K562 (cell line): ENCODE results near the gene CENPP. TPM values are rescaled to one million over a fixed set of nuclear protein-coding genes. Genes with fewer than 3 reads are reported as not detected.

Source experiments
- ARNT ChIP-seq, 2 experiments: fragments of 450-650 bp; IDR thresholded peaks; 2 replicates each; pipeline ENCODE4 v1.6.1; 2016; ENCODE audit warnings: mild to moderate bottlenecking in 1 of 2
- BCOR ChIP-seq: fragments of 450-650 bp; IDR thresholded peaks from 2 replicates; pipeline ENCODE4 v1.6.1; 2016
- CBFA2T3 ChIP-seq: fragments of 450-650 bp; IDR thresholded peaks from 2 replicates; pipeline ENCODE4 v1.6.1; 2017
- CBX1 ChIP-seq: sonication (generic); IDR thresholded peaks from 2 replicates; pipeline ENCODE4 v1.6.1; 2016; ENCODE audit warnings: antibody characterized with exemption, low read depth, mild to moderate bottlenecking
- CC2D1A ChIP-seq: fragments of 450-650 bp; IDR thresholded peaks from 2 replicates; pipeline ENCODE4 v1.6.1; 2017; ENCODE audit warnings: mild to moderate bottlenecking
- CXXC5 ChIP-seq: fragments of 250-450 bp; sonication (Bioruptor Pico); IDR thresholded peaks from 2 replicates; pipeline ENCODE4 v1.8.0; 2022; ENCODE audit warnings: inconsistent platforms, mild to moderate bottlenecking, moderate library complexity
- DACH1 ChIP-seq: fragments of 450-650 bp; IDR thresholded peaks from 2 replicates; pipeline ENCODE4 v1.6.1; 2018; ENCODE audit not compliant: partially characterized antibody
- DLX4 ChIP-seq: fragments of 250-450 bp; sonication (Bioruptor Pico); IDR thresholded peaks from 2 replicates; pipeline ENCODE4 v1.6.1; 2021; ENCODE audit warnings: mild to moderate bottlenecking
- DPF2 ChIP-seq: fragments of 450-650 bp; IDR thresholded peaks from 2 replicates; pipeline ENCODE4 v1.6.1; 2016
- EP400 ChIP-seq: fragments of 450-650 bp; IDR thresholded peaks from 2 replicates; pipeline ENCODE4 v1.6.1; 2017; ENCODE audit warnings: antibody characterized with exemption, mild to moderate bottlenecking, moderate library complexity
- GABPA ChIP-seq: fragments of 200-800 bp; sonication (Bioruptor generic); conservative IDR thresholded peaks from 2 replicates; pipeline ENCODE4 v1.6.1; 2016; ENCODE audit warnings: low read depth, missing genetic modification characterization, missing compliant biosample characterization
- NCOA4 ChIP-seq: fragments of 450-650 bp; IDR thresholded peaks from 2 replicates; pipeline ENCODE4 v1.6.1; 2018; ENCODE audit warnings: mild to moderate bottlenecking; ENCODE audit not compliant: partially characterized antibody
- NCOR1 ChIP-seq: fragments of 450-650 bp; IDR thresholded peaks from 2 replicates; pipeline ENCODE4 v1.6.1; 2016; ENCODE audit warnings: mild to moderate bottlenecking, moderate library complexity
- RBM15 ChIP-seq: fragments of 200-400 bp; formaldehyde crosslinking; IDR thresholded peaks from 2 replicates; pipeline ENCODE4 v1.6.1; 2018; ENCODE audit warnings: mild to moderate bottlenecking, low read length, moderate library complexity; ENCODE audit not compliant: insufficient read depth
- SMAD1 ChIP-seq: fragments of 150-350 bp; IDR thresholded peaks from 2 replicates; pipeline ENCODE4 v1.6.1; 2014; ENCODE audit warnings: low read length, low read depth; ENCODE audit not compliant: partially characterized antibody
- SMARCA4 ChIP-seq: fragments of 450-650 bp; IDR thresholded peaks from 2 replicates; pipeline ENCODE4 v1.6.1; 2016
- TAL1 ChIP-seq: fragments of 450-650 bp; IDR thresholded peaks from 2 replicates; pipeline ENCODE4 v1.6.1; 2016; ENCODE audit warnings: mild to moderate bottlenecking
- TRIM24 ChIP-seq, 2 experiments: fragments of 450-650 bp; IDR thresholded peaks; 2 replicates each; pipeline ENCODE4 v1.6.1; 2016
- TSC22D4 ChIP-seq: fragments of 450-650 bp; IDR thresholded peaks from 2 replicates; pipeline ENCODE4 v1.6.1; 2016; ENCODE audit warnings: missing genetic modification characterization, missing biosample characterization, control low read depth
- VEZF1 ChIP-seq: fragments of 200-800 bp; sonication (Bioruptor generic); IDR thresholded peaks from 2 replicates; pipeline ENCODE4 v1.6.1; 2017; ENCODE audit warnings: missing genetic modification characterization, missing compliant biosample characterization
- ZBTB12 ChIP-seq: fragments of 250-450 bp; sonication (Bioruptor Pico); IDR thresholded peaks from 2 replicates; pipeline ENCODE4 v1.4.0; 2020
- ZBTB2 ChIP-seq: fragments of 450-650 bp; IDR thresholded peaks from 2 replicates; pipeline ENCODE4 v1.6.1; 2016; ENCODE audit warnings: antibody characterized with exemption
- ZNF133 ChIP-seq: fragments of 250-450 bp; sonication (Bioruptor Pico); IDR thresholded peaks from 2 replicates; pipeline ENCODE4 v1.4.0; 2020; ENCODE audit warnings: mild to moderate bottlenecking
- ZNF444 ChIP-seq: fragments of 250-450 bp; sonication (Bioruptor Pico); IDR thresholded peaks from 2 replicates; pipeline ENCODE4 v1.4.0; 2020; ENCODE audit warnings: mild to moderate bottlenecking, moderate library complexity
- ZNF639 ChIP-seq, 2 experiments: fragments of 200-800 bp in 1 of 2; sonication (Bioruptor generic) in 1 of 2; sonication (generic) in 1 of 2; formaldehyde crosslinking in 1 of 2; IDR thresholded peaks in 1 of 2; conservative IDR thresholded peaks in 1 of 2; 2 replicates each; pipeline versions ENCODE4 v1.5.0 to v1.6.1; 2016 to 2020; ENCODE audit warnings: missing compliant biosample characterization in 1 of 2, missing genetic modification characterization in 1 of 2, missing genetic modification reagents in 1 of 2
- ZSCAN32 ChIP-seq: fragments of 450-650 bp; formaldehyde crosslinking; IDR thresholded peaks from 2 replicates; pipeline ENCODE4 v1.4.0; 2020; ENCODE audit warnings: mild to moderate bottlenecking, moderate library complexity
- polyA plus RNA-seq, 8 experiments: library from polyadenylated mRNA; depleted of rRNA in 4 of 8; stranded (reverse) in 5 of 8; unstranded in 3 of 8; fragments of >200 nt; fragmentation: Nextera tagmentation in 2 of 8; fragmentation: Illumina TruSeq in 1 of 8; extraction: Ambion mirVana in 2 of 8; extraction: Trizol in 1 of 8; gene quantifications; 2 replicates each; pipeline versions ENCODE4 v1.2.1 to v1.2.3, GENCODE V29; 2011 to 2014; ENCODE audit warnings: inconsistent platforms in 1 of 8, missing spikeins in 1 of 8
- total RNA-seq, 7 experiments: library from RNA; depleted of rRNA in 6 of 7; stranded (reverse); fragments of >200 nt in 6 of 7; fragmentation: Illumina TruSeq in 2 of 7; extraction: Trizol in 2 of 7; gene quantifications; 2 replicates each; pipeline versions ENCODE4 v1.2.1 to v1.2.3, GENCODE V29; 2011 to 2021; ENCODE audit warnings: low replicate concordance in 1 of 7

Gene CENPP
- total and polyA plus RNA-seq, 9 of the 15 experiments (the other 6 are each of a cell fraction or from before 2014, with no cell fraction given) = 8.0 to 28.5 (median 17.9) TPM

- TF ChIP-seq ZBTB2 (peak; percentile 77), TAL1 (peak; percentile 25; the same call in 1 of the 2 replicates), NCOR1 (peak; percentile 66), BCOR (peak; percentile 58; the same call in 1 of the 2 replicates), ZNF133 (CRISPR knock-in tag) (no peak), SMAD1 (peak; percentile 29), CC2D1A (peak; percentile 10; the same call in 1 of the 2 replicates), DACH1 (no peak), RBM15 (no peak), ZBTB12 (no peak), DLX4 (CRISPR knock-in tag) (no peak), TRIM24 (IDR thresholded peaks at IDR 0.05) (peak; percentile 32 to 66; a peak in 3 of 4 replicates), TSC22D4 (no peak), ZNF444 (CRISPR knock-in tag) (no peak), NCOA4 (no peak), ZNF639 (CRISPR knock-in tag; conservative IDR thresholded peaks at IDR 0.05 in 1 of 2, IDR thresholded peaks at IDR 0.05 in 1 of 2) (peak in 1 of 2 experiments; percentile 67; a peak in 1 of 4 replicates), CXXC5 (CRISPR knock-in tag) (peak; percentile 49), CBX1 (no peak), ZSCAN32 (no peak), DPF2 (peak; percentile 86), ARNT (IDR thresholded peaks at IDR 0.05) (peak in 1 of 2 experiments; percentile 58; a peak in 1 of 4 replicates), SMARCA4 (peak; percentile 78), GABPA (tag) (no peak), VEZF1 (CRISPR knock-in tag) (peak; percentile 45; the same call in 1 of the 2 replicates), EP400 (peak; percentile 67), CBFA2T3 (peak; percentile 81)
Measured at GRCh38 chr9:92295240-92295790, 30.4 kb upstream of the CENPP start (continued).
